ENCODE measurements around the gene DENND4C. TPM values are rescaled to one million over a fixed set of nuclear protein-coding genes. Genes with fewer than 3 reads are reported as not detected.

Gene DENND4C
- total RNA-seq, 1 experiment from 2014 or later: 22.6 TPM

DNA sequence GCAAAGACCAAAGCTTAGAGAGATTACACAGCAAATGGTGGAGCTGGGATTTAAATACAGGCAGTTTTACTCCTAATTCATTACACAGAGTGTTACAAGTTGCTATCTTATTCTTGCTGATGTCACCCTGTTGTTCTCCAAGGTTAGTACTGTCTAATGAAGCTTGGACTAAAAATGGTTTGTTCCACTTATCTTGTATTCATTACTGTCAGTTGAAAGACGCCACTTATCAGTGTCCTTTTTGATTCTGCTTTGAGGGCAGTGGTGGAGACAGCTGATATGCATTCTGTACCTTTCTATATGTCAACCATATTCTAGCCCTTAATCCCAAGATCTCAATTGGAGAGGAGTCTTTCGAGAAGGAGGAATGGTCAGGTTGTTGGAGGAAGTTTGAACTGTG, 14.0 kb upstream of the DENND4C start:
- ATAC-seq (no peak), DNase-seq (ENCODE audit: low spot score) (no peak)
- Mint-ChIP-seq H3K4me1 (peaks cover 20% of the 10 kb centered on the region), H3K27ac (no peak overlapping the region), H3K27me3 (ENCODE audit: low read depth) (no peaks in the 10 kb centered on the region), H3K9me3 (no peaks in the 10 kb centered on the region), H3K4me3 (no peak overlapping the region), H3K36me3 (no peaks in the 10 kb centered on the region)
- POLR2A ChIA-PET: no interaction called here
- CTCF ChIA-PET: interaction anchor here (0.6 to 1.1 kb wide), 2 partner anchors 248 to 305 kb away, joined by 3 to 4 read pairs; no protein-coding TSS in a partner anchor
- TF ChIP-seq AFF4 (CRISPR knock-in tag; IDR thresholded peaks at IDR 0.05; ENCODE audit: borderline replicate concordance): no peak
- no peak for TF ChIP-seq SOX15 (CRISPR knock-in tag; IDR thresholded peaks at IDR 0.05)
- no peak for TF ChIP-seq SMAD4 (CRISPR knock-in tag; IDR thresholded peaks at IDR 0.05)
- no peak for TF ChIP-seq TCF7 (CRISPR knock-in tag; IDR thresholded peaks at IDR 0.05; ENCODE audit: low read depth)
- TF ChIP-seq NFYB (CRISPR knock-in tag; conservative IDR thresholded peaks at IDR 0.05; ENCODE audit: low read depth): no peak
- TF ChIP-seq ZNF425 (CRISPR knock-in tag; conservative IDR thresholded peaks at IDR 0.05): no peak
- TF ChIP-seq ZNF671 (CRISPR knock-in tag; IDR thresholded peaks at IDR 0.05): no peak
- TF ChIP-seq GTF2I (CRISPR knock-in tag; conservative IDR thresholded peaks at IDR 0.05): no peak
- no peak for TF ChIP-seq IRF2 (CRISPR knock-in tag; IDR thresholded peaks at IDR 0.05; ENCODE audit: borderline replicate concordance, low read depth)
- no peak for TF ChIP-seq JAZF1 (CRISPR knock-in tag; IDR thresholded peaks at IDR 0.05)
- TF ChIP-seq CBFB (CRISPR knock-in tag; IDR thresholded peaks at IDR 0.05; ENCODE audit: low read depth): no peak
- TF ChIP-seq ZBTB43 (CRISPR knock-in tag; IDR thresholded peaks at IDR 0.05): no peak
- no peak for TF ChIP-seq SMAD3 (CRISPR knock-in tag; IDR thresholded peaks at IDR 0.05; ENCODE audit: borderline replicate concordance)
- no peak for TF ChIP-seq ZNF263 (CRISPR knock-in tag; IDR thresholded peaks at IDR 0.05; ENCODE audit: low read depth)
- no peak for TF ChIP-seq NR1H2 (CRISPR knock-in tag; IDR thresholded peaks at IDR 0.05)

DNA sequence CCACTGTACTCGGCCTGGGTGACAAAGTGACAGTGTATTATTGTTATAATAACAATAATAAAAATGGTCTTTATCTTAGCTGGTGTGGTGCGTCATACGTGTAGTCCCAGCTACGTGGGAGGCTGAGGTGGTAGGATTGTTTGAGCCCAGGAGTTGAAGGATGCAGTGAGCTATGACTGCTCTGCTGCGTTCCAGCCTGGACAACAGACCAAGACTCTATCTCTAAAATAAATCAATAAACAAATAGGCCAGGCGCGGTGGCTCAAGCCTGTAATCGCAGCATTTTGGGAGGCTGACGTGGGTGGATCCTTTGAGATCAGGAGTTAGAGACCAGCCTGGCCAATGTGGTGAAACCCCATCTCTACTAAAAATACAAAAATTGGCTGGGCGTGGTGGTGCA, 9.2 kb upstream of the DENND4C start:
- TF ChIP-seq ZNF423 (CRISPR knock-in tag; IDR thresholded peaks at IDR 0.05): no peak
- TF ChIP-seq ZNF281 (CRISPR knock-in tag; IDR thresholded peaks at IDR 0.05): no peak
- H3K9me3 Mint-ChIP-seq: no peaks in the 10 kb centered on the region
- H3K4me1 Mint-ChIP-seq: peaks cover 8% of the 10 kb centered on the region
- H3K36me3 Mint-ChIP-seq: no peaks in the 10 kb centered on the region
- no peaks in the 10 kb centered on the region for H3K27me3 Mint-ChIP-seq (ENCODE audit: low read depth)
- no peak overlapping the region for H3K27ac Mint-ChIP-seq
- no peak overlapping the region for H3K4me3 Mint-ChIP-seq
- CTCF ChIA-PET: no interaction called here
- POLR2A ChIA-PET: interaction anchor here (1.1 kb wide), 1 partner anchor 10 kb away, joined by 6 read pairs; no protein-coding TSS in a partner anchor
- no peak for ATAC-seq
- DNase-seq (ENCODE audit: low spot score): no peak

All from WTC11 (cell line).